GM18499 (cell line): ENCODE data around the gene ARSJ.
"Not testable (repeated sequence)": the region's sequence is repeated elsewhere in the genome, so short reads cannot be mapped to it uniquely, and the experiment has no call there.

Source experiments
- ATAC-seq: cut with Tn5 transposase; IDR thresholded peaks from one replicate; pipeline ENCODE4 v1.9.1; 2021; ENCODE audit warnings: moderate number of reproducible peaks; ENCODE audit not compliant: insufficient read depth, unreplicated experiment

The ARSJ gene

DNA sequence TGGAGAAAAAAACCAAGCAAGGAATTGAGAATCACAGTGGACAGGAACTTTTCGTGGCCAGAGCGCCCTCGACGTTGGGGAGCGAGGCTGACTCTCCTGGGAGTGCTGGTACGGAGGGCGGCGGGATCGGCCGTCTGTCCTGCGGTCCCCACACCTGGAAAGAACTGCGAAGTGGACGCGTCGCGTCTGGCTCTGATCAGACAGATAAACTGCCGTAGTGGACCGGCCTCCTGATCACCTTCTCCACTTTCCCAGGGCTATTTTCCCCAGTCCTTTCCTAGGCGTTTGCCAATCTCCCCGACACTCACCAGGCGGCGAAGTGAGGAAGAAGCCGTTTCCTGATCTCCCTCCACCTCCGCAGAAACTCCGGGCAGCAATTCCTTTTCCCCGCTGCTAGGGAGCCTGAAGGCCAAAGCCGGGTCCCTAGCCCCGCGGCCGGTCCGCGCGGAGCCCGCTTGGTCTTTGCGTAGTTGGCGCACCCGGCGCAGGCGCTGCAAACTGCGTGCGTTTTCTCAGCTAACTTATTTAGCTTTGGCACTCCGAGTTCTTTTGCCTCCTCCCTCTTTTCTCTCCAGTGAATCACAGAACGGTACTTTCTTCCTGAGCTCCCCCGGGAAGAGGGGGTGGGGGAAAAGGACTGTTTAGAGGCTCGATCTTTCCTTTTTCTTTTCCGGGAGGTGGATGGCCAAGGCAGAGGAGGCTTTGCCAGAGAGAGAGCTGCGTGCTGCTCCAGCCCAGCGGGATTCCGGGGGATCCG is at the start of gene ARSJ:
ARSJ (minus strand) TSS at position 500 of the 757 bp plus-strand sequence. CDS start 813 bp downstream, outside the sequence.
- no peak for ATAC-seq

DNA sequence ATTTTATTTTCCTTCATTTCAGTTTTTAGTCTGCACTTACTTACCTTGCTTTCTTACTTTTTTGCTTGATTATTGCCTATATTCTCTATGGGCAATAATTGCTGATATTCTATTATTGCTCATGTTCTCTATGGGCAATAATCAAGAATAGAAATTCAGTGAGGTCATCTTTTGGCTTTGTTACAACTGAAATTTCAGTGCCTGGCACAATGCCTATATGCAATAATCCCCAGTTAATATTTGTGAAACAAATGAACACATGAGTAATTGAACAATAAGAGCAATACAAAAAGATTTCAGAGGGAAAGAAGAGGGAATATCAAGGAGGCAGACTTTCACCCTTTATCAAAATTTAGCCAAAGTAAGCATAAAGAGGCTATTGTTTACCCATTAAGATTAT is 48.6 kb upstream of the ARSJ start:
- no peak for ATAC-seq

DNA sequence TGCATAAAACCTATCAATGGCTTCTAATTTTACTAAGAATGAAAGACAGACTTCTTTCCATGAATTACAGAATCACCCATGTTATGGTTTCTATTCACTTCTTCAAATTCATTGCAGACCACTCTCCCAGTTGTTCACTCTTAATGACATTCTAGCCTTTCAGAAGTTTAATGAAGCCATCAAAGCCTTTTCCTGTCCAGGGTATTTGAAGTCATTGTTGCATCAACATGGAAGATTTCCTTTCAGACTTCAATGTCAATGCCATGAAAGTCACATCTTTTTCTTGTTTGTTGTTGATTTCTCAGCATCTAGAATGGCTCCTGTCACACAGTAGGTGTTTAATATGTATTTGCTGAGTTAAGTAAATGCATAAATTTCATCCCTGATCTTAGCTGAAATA is 48.1 kb upstream of the ARSJ start:
- ATAC-seq = no peak

DNA sequence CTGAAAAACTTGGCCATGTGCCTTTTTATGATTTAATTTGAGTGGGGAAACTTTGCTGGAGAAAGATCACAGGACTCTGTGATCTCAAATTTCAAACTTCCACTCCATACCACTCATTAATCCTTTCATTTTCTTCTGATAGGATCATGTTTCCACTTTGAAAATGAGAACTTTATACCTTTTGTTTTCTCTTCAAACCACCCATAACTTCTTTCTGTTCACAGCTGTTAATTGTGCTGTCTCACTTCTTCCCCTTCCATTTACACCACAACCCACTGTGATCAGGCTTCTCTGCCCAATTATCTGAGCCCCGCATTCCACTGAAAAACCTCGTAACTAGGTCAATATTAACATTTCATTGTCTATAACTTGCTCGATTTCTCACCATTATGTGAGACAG is 47.0 kb upstream of the ARSJ start:
- no peak for ATAC-seq

DNA sequence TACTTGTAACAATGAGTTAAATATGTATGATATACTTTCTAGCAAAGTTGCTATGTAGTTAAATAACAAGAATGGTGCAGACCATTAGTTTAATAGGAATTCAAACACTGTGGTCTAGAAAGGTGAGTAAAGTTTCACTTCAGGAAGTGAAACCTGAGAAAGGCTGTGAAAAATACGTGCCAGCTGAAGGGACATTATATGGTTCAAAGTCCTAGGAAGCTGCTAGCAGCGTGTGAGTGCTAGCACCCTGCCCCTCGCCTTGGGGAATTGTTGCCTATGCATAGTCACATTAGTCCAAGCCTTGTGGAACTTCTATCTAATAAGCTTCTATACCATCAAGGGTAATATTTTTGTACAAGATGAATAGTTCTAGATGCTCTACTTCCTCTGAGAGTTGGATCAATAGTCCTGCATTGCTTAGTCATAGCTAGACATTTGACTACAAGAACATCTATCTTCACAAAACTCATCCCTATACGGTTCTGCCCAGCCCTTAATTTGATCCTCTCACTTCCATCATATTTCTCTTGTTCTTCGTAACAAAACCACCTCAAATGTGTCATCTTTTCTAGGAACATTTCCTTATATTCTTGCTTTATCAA is 45.8 kb upstream of the ARSJ start:
- ATAC-seq = peak; percentile 84

DNA sequence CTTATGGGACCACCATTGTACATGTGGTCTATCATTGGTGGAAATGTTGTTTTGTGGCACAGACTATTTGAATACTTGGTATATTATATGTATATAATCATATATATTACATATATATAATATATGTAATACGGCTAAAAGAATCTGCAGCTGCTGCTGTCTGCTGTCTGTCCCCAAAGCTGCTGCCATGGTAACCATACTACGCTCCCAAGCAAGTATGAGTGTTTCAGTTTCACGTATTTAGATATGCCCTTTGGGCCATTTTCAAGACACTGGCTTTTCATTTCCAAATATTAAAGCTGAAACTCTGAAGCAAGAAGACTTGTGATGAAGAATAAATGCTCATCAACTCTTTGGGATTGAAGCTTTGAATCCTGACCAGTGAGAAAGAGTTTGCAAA is 42.0 kb upstream of the ARSJ start:
- ATAC-seq = no peak

DNA sequence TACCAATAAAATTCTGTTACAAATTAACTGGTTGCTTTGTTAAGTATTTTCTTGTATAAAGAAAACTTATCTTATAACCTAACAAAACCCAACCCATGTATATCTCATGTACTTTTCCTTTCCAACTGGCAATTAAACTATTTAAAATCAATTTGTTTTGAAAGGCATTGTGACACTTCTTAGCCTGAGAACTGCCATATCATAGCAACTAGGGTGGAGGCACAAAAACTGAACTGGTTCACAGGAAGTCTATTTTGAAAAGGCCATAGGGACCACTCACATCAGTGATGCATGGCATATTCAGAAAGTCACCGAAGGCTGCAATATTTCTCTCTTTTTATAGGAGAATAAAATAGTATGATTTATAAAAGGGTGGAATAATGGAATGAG is 40.5 kb upstream of the ARSJ start:
- no peak for ATAC-seq

DNA sequence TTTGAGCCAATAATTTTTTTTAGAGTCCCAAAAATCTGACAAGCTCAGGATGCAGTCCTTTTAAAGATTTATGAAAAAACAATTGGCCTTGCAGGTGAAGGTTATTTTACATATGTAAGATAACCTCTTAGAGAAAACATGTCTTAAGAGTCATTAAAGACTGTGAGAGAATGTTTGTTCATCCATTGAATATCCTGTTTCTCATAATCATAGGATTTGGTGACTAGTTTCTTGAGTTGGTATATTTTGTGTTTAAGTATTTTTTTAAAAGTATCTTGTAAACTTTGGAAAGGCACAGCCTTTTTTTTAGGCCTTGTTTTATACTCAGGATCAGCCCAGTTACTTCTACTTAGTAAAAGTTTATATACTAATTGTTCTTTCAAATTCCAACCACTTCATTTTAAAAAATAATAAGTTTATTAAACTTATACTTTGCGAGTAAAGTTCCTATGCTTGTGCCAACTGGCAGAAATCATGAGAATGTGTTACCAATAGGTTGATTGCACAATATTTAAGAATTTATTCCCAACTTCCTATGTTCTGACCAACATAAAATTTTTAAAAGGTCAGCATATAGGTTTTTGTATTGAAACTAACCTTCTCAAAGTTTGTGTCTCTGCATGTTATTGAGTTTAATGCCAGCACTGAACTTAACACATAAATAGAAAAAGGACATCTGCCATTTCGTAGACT is 40.0 kb upstream of the ARSJ start:
- no peak for ATAC-seq

DNA sequence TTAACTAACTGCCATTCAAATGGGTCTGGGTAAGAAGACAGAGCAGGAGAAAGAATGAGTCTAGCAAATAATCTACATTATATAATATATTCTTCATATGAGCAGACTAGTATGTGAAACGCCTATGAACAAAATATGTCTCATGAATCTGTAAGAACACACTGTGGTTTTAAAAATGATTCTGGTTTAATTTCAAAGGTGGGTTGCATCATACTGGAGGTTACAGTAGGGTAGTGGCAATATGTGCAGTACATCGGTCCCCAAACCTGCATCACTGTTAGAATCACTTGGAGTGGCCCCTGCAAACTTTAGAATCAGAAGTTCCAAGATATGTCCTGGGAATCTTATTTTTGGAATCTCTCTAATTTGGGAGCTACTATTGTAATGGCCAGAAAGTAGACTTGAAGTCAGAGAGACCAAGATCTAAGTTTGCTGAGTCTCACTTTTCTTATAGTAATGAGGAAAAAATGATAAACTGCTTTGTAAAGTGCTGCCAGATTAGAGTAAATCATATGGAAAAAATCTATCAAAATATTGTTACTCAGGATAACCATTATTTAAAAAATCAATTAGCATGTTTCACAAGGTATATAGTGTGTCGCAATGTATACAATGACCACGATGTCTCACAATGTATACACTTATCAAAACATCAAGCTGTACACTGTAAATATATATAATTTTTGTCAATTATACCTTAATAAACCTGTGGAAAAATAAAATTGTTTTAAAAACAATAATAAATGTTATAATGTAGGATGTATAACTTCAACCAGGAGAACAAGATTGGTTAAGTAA is 37.9 kb upstream of the ARSJ start:
- no peak for ATAC-seq

DNA sequence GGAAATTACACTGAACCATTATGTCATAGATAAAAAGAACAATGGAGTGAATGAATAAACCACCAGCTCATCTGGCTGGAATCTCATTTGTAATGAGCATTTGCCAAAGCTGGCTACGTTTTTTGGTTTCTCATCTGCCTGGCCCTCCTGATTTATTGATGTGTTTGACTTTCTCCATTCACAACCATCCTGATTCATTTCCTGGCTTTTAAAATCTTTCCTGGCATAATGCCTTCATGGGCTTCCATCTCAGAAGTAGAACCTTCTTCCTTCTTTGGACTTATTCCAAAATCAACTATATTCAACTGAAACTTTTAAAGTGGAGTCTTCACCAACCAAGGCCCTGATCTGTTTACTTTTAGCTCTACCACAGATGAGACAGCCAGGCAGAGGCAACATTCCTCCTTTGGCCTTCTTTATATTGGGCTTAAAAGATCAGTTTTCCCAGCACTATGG is 36.0 kb upstream of the ARSJ start:
- ATAC-seq = no peak

DNA sequence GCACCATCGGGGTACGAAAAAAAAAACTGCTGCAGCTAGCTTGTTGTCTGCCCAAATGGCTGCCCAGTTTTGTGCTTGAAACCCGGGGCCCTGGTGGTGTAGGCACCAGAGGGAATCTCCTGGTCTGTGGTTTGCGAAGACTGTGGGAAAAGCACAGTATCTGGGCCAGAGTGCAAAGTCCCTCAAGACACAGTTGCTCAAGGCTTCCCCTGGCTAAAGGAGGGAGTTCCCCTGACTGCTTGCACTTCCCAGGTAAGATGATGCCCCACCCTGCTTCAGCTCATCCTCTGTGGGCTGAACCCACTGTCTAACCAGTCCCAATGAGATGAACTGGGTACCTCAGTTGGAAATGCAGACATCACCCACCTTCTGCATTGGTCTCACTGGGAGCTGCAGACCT is 33.8 kb upstream of the ARSJ start:
- not testable (repeated sequence) for ATAC-seq

DNA sequence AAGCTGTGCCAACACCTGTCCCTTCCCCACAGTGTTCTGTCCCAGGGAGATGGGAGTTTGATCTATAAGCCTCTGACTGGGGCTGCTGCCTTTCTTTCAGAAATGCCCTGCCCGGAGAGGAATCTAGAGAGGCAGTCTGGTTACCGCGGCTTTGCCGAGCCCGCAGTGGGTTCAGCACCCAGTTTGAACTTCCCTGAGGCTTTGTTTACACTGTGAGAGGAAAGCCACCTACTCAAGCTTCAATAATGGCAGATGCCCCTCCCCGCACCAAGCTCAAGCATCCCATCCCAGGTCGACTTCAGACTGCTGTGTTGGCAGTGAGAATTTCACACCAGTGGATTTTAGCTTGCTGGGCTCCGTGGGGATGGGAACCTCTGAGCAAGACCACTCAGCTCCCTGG is 33.3 kb upstream of the ARSJ start:
- ATAC-seq = no peak

DNA sequence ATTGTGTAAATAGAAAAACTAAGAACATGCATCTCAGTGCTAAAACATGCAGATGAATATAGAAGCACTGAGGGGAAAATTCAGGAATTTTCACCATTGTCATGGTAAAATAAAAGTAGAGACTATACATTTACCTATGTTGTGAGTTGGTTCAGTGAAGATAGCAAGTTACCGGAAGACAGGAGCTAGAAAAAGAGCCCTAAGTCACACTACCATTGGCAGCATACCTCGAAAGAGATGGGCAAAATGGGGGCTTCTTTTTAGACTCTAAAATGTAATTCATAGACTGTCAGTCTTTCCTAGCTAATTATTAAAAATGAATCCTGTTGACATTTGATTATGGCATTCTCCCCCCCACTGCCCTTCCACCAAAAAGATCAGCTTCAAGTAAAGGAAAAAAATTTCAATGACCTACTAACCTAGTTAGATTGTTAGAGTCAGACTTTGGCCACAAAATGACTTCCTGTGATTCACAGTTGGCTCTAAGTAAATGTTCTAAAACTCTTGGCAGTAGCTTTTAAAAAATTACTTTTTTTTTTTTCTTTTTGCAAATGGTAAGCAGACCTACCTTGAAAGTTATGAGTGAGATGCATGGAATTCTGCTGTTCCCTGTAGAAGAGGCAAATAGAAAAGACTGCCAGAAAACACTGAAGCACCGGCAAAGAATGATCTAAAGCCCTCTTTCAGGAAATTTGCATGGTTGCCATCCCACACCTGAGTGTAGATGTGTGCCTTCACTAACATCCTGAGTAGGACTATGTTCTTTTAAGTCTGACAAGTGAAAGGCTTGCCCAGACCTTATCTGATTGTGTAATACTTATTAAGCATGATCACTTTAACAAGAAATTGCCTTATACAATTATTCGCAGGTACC is 26.4 kb upstream of the ARSJ start:
- ATAC-seq = no peak

DNA sequence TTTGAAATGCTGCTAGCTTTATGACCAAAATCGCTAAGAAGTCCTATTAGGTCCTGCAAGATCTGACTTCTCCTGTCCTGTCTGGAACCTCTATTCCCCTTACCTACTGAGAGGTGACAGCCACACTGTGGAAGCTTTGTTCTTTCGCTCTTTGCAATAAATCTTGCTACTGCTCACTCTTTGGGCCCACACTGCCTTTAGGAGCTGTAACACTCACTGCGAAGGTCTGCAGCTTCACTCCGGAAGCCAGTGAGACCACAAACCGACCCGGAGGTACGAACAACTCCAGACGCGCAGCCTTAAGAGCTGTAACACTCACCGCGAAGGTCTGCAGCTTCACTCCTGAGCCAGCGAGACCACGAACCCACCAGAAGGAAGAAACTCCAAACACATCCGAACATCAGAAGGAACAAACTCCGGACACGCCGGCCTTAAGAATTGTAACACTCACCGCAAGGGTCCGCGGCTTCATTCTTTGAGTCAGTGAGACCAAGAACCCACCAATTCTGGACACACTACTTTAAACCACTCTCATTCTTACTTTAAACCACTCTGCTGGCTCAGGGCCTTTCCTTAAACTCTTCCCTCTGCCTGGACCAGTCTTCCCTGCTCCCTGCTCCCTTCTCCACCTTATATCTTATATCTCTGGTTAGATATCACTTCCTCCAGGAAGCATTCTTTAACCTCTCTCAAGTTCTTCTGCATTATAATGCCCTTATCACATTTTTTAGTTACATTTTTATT is 25.2 kb upstream of the ARSJ start:
- ATAC-seq = not testable (repeated sequence)

DNA sequence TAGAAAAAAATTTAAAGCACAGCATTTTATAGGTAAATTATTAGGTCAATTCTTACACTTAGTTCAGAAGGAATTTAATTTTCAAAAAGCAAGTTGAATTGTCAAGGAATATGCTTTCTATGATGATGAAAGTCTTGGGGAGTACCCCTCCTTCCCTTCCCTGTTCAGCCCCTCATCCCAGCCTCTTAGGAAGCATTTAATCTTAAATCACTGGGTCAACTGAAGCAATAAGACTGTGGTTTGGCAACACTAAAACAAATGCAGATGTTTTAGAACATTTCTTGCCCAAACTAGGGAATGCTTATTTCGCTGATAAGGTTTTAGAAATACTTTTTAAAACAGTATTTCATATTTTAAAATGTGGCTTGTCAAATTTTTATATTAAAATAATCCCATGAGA is 19.1 kb upstream of the ARSJ start:
- ATAC-seq = no peak

DNA sequence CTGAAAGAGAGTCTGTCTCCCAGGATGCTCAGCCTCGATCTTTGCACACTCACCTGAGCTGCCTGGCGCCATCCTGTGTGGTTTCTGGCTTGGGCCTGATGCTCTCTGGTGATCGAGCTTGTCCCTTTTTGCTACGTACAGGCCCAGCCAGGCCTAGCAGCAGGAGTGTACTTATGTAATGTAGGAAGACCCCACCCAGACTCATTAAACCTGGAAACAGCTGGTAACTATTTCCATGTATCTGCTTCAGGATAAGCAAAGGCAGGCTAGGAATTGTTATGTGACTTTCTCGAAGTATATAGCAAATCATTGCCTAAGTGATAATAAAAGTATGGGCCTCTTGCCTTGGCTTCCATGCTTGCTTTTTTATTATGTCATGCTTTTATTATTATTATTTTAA is 18.6 kb upstream of the ARSJ start:
- ATAC-seq = no peak

DNA sequence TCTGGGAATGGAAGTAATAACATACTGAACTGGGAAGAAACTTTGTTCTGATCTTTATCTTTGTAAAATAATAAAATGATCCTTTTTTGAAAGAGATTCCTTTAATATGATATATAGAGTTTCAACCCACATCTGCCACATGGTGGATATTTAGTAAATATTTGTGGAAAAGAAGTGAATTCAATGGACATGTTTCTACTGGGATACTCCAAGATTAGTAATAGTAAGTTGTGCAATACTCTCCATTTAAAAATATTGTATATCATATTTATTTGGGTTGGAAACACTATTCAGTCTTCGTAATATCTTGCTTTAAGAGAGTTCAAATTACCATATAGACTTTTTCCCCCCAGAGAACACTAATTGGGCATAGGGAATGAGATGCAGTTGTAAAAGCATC is 17.8 kb upstream of the ARSJ start:
- ATAC-seq = no peak

DNA sequence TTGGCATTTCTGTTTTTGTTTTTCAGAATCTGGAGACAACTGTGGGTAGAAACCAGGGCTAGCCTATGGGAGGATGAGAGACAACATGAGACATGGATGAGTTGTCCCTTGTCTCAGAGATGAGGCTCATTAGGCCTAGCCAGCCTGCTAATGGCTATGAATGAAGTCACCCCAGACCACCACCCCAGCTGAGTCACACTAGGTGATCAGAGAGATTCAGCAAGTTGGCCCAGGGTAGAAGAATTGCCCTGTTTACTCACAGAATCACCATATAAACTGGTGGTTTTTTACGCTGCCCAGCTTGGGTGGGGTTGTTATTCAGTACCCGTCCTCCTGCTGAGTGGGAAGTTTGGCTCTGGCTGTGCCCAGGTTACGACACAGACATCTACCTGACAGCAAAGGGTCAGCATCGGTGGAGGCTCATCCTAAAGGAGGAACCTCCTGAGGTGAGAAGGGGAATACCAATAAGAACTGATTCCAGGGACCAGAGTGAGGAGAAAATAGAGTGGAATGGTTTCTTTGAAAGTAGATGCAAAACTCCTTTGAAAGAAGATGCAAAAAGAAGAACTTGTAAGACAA is 17.2 kb upstream of the ARSJ start:
- ATAC-seq = no peak

DNA sequence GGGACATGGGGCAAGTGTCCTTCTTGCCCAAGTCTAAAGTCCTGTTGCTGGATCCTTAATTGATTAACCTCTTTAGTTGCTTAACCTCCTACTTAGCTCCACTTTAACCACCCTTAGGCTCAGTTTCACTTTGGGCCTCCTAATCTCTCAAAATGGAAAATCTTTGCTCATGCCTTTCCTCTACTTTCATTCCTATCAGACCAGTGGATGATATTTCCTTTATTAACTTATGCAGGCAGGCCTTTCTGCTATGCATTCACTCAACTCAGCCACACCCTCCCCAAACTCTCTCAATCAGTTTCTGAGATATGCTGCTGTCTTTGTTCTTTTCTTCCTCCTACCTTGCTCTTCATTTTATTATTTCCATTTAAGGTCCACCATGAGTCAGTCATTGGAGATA is 14.4 kb upstream of the ARSJ start:
- no peak for ATAC-seq
